Stimulated activated CD4-positive, alpha-beta T cell treated with anti-CD3 and anti-CD28 coated beads, Interleukin-15, amount 100 ng/mL, for 24 hours (primary cell): ENCODE data around the gene CAB39L.
"Not testable (repeated sequence)": the region's sequence is repeated elsewhere in the genome, so short reads cannot be mapped to it uniquely, and the experiment has no call there.

Source experiments
- DNase-seq: peaks from one replicate; pipeline ENCODE4 v3.0.0-alpha.2; 2020

Gene CAB39L

DNA sequence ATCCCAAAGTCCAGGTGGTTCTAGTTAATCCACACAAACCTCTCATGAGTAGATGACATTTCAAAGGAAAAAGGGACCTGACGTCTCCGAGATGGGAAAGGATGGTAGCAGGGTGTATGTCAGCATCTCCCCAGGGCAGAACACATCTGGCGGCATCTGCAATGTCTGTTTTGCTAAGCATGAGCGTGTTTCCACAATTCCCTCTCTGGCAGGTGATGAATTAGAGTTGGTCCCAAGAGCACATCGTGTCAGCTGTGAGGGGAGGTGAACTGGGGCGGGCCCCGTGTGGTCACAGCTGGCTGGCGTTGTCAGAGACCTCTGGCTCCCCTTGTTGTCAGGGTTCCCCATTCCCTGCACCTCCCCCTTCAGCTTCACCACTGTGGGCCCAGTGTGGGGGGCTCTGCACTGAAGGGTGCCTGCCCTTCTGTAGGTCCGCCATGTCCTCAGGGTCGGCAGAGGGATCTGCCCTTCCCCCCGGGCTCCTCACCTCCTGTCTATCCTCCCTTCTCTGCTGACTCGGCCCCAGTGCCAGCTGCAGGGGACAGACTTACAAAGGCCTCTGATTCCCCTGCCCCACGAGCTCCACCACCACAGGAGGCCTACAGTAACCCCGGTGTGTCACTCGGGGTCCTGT is 138.0 kb downstream of the CAB39L start:
- DNase-seq = no peak

- DNase-seq = no peak
These were observed 138.8 kb downstream of the CAB39L start for GRCh38 chr13:49304763-49305700.

DNA sequence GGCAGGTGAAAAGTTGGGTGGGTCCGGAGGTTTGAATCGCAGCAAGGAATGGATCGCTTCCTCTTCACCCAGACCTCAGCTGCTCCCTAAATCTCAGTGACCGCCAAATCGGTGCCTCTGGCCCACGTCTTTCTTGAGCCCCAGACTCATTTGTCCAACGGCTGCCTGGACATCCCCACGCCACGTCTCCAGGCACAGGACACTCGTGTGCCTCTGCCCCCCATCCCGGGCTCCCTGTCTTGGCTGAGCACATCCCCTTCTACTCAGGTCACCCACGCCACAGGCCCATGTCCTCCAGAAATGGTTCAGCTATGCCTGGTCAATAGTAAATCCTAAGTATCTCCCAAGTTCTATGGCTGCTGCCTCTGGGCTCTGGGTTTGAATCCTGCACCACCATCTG is 139.5 kb downstream of the CAB39L start:
- DNase-seq = no peak

DNA sequence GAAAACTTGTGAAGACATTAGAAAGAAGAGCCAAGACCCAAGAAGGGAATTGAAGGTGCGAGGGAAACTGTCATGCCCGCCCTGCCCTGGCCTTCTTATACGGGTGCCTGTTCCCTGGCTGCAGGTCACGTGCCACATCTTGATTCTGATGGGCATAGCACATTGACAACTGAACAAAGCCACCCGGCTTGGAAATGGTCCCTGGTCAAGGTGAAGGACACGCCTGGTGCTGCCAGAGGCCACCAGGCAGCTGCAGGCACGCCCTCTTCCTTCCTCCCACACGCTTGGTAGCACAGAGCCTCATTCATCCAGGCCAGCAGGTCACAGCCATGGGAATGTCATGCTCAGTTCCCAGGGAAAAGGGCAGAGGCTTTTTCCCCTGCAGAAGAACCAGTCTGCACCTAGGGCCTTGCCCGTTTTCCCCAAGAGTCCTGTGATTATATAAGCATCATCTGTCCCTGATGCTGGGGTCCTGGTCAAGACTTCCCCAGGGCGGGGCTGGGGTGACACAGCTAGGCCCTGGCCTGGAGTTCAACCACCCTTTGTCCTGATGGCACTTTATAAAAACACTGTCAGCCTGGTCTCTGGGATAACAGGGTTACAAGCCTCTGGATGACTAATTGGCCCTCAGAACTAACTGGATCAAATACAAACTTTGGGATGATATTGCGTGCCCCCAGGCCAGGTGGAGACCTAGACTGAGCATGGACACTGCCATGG is 140.2 kb downstream of the CAB39L start:
- no peak for DNase-seq

DNA sequence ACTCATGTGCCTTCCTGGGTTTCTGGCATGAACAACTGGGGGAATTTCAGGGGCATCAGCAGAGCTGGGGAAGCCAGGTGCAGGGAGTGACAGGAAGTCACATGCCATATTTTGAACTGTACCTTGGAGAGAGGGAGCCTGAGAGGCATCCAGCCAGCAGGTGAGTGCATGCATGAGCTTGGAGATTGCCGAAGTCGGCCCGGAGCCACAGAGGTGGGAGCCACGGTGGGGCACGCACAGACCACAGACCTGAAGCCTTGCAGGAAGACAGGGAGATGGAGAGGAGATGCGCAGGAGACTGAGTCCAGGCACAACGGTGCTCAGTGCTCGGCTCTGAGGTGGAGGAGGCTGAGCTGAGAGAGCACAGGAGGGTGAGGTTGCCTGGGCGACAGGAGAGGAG is 141.0 kb downstream of the CAB39L start:
- no peak for DNase-seq

- DNase-seq = no peak
These were observed 141.6 kb downstream of the CAB39L start for GRCh38 chr13:49302222-49302621.

DNA sequence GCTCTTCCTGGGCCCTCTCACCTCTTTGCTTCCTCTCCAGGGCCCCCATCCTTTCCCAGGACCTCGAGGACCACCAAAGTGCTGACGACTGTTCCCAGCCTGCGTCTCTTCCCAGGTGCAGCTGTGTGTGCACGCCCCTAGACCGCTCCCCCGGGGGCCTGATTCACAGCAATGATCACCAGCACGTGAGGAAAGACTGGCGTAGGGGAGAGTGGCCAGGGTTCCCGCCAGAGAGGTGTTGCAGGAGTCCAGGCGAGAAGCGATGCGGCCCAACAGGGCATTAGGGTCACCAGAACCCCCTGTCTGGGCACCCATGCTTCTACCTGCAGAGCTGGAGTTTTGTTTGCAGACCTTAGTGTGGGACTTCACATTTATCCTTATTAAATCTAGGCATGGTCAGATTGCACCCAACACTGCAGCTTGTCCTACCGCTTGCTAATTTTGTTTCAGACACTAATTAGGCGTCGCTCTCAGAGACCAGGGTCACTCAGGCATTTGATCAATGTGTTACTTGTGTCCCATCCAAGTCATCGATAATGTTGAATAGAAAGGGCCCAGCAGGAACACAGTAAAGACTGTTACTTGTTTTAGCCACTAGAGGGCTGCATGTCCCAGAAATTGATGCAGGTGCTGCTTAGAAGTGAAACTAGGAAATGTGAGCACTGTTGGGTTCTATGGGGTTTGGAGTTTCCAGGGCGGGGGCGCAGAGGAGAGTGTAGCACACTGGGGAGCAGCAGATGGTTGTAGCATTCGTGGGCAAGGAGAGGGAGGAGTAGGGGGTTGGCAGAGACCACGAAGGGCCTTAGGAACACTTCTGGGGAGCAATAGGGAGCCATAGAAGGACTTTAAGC is 142.9 kb downstream of the CAB39L start:
- peak; percentile 70 for DNase-seq

DNA sequence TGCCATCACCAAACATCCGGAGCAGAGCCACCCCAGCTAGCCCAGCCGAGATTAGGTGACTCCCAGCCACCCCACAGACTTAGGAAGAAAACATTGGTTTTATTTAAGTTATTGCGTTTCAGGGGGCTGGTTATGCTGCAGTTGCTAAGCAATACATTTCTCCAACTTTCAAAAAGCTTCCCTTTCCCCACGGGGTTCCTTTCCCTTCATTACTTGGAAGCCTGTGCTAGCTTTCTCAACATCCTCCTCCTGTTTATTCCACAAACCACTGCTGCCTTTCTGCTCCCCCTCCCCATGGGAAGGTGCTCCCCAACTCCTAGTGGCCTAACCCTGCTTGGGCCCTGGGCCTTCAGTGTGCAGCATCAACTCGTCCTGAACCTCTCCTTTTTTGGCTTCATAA is 143.6 kb downstream of the CAB39L start:
- DNase-seq = no peak

DNA sequence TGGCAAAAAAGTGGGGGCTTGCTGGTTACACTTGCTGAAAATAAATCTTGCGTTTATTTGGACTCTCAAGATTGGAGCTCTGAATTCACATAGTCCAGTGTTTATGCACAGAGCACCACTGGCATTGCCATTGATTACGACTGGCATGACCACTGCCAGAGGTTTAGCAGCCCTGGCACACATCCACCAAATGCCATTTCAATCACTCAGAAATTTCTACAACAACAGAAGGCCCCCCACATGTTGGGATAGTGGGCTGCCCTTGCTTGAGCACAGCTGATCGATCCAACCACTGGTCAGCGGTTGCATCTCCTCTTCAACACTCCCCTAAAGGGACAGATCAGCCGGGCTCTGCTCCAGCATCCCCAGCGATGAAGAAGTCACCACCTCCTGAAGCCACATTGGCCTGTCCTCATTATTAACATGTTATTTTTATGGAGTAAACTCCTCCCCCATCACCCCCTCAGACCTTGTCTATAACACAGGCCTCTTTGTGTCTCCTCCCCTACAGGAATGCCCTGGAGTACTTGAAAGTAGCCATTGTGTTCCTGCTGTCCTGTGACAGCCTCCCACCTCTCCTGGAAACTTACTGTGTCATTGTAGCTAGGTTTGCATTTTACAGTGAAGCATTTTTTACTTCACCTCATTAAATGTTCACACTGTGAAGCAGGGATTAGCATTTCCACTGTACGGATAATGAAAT is 144.8 kb downstream of the CAB39L start:
- no peak for DNase-seq

GRCh38 chr13:49298416-49298815 is 145.4 kb downstream of the CAB39L start:
- DNase-seq = no peak

GRCh38 chr13:49297338-49297737 is 146.5 kb downstream of the CAB39L start:
- no peak for DNase-seq

DNA sequence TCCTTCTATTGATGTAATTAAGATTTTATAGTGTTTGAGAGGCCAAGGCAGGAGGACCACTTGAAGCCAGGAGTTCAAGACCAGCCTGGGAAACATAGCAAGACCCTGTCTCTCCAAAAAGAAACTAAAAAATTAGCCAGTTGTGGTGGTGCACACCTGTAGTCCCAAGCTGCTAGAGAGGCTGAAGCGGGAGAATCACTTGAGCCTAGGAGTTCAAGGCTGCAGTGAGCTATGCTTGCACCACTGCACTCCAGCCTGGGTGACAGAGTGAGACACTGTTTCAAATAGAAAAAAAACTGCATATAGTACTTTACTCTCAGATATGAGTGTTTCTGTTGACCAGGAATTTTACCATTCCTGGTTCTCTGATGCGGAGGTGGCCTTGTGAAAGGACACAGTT is 147.2 kb downstream of the CAB39L start:
- no peak for DNase-seq

DNA sequence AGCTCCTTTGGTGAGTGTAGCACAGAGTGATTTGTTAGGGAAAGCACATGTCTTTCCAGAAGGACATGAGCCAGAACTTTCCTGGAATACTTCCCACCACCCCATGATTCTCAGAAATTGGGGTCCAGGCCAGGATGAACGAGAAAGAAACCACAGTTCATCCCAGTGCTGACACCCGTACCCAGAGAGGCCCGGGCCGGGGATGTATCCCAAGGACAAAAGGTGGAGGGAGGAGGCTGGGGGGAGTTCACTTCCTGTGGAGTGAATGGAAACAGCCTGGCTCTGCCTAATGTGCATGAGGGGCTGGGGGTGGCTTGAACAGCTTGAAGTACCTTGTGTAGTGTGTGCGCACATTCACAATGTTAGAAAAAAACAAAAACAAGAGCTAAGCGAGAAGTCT is 148.6 kb downstream of the CAB39L start:
- no peak for DNase-seq

DNA sequence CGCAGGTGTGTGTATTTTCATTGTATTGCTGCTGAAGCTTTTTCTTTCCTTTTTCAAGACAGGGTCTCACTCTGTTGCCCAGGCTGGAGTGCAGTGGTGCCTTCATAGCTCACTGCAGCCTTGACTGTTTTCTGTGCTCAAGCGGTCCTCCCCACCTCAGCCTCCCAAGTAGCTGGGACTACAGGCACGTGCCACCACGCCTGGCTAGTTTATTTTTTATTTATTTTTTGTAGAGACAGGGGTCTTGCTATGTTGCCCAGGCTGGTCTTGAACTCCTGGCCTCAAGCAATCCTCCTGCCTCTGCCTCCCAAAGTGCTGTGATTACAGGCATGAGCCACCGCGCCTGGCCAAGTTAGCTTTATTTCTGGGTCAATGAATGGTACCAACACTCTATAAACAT is 149.1 kb downstream of the CAB39L start:
- not testable (repeated sequence) for DNase-seq

GRCh38 chr13:49292742-49293486 is 150.9 kb downstream of the CAB39L start:
- DNase-seq = peak; percentile 11

DNA sequence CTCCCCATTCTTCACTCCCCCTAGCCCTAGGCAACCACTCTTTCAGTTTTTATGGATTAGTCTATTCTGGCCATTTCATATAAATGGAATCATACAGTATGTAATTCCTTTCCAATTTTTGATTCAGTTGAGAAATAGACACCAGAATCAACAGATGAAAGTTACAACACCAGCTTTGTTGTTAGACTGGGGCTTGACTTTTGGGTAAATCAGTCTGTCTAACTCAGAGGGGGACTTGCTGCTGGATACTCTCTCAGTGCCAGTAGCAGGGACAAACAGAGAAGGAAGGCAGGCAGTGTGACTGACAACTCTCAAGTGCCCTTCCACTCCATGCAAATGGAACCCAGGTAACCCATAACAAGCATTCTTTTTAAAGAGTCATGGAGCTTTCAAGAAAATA is 155.4 kb downstream of the CAB39L start:
- no peak for DNase-seq

DNA sequence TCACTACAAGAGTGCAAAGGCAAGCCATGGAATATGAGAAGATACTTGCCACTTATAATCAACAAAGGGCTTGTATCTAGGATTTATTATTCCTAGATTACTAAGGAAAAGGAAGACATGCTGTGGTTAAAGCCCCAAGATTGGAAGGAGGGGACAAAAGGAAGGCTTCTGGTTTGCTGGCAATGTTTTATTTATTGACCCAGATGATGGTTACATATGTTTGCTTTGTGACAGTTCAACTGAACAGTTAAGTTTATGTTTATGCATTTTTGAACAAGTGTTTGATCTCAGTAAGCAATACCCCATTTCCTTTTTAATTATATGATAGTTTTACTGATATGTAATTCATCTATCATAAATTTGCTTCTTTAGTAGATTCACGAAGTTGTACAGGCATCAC is 155.9 kb downstream of the CAB39L start:
- DNase-seq = no peak

DNA sequence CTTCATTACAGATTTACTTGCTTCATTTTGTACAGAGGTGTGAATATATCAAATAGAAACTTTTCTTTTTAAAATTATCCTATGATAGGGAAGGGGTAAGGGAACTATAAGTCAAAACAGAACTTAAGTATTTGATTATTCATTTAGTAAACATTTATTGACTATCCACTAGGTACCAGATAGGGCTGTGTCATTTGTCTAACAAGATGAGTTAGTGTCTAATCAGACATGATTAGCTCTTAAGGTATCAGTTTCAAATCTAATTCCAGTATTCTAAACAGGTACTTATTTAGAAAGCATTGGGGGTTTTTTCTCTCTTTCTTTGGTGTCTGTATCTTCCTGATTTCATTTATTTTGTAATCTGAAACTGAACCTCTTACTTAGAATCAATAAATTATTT is 164.0 kb downstream of the CAB39L start:
- DNase-seq = no peak

GRCh38 chr13:49279112-49279511 is 164.8 kb downstream of the CAB39L start:
- no peak for DNase-seq

GRCh38 chr13:49278211-49278610 is 165.7 kb downstream of the CAB39L start:
- DNase-seq = no peak

- DNase-seq = no peak
These were observed 171.6 kb downstream of the CAB39L start for GRCh38 chr13:49272296-49272695.
